Liver (tissue), 9 donors: ENCODE measurements around the gene TAB2. TPM values are rescaled to one million over a fixed set of nuclear protein-coding genes. Genes with fewer than 3 reads are reported as not detected.
"Not testable (repeated sequence)": the region's sequence is repeated elsewhere in the genome, so short reads cannot be mapped to it uniquely, and the experiment has no call there.

Experiments used
- DNase-seq: peaks from one replicate; pipeline ENCODE4 v3.0.0-alpha.2; 2017; ENCODE audit warnings: low spot score
- H3K27ac ChIP-seq, 2 donors: one replicate each; pipeline ENCODE4 v1.7.0; 2013; ENCODE audit warnings: inconsistent platforms in 2 of 2, low read length in 2 of 2, control low read depth in 1 of 2, low read depth in 1 of 2, mild to moderate bottlenecking in 1 of 2
- H3K27me3 ChIP-seq, 4 donors: one replicate each; pipeline versions ENCODE4 v1.6.1 to v1.7.0; 2013; ENCODE audit warnings: low read length in 3 of 4, inconsistent platforms in 1 of 4, mild to moderate bottlenecking in 1 of 4, moderate library complexity in 1 of 4; ENCODE audit not compliant: control insufficient read depth in 4 of 4, insufficient read depth in 4 of 4
- H3K36me3 ChIP-seq, 4 donors: one replicate each; pipeline versions ENCODE4 v1.6.1 to v1.7.0; 2013; ENCODE audit warnings: low read length in 3 of 4, mild to moderate bottlenecking in 3 of 4, low read depth in 1 of 4, moderate library complexity in 1 of 4; ENCODE audit not compliant: control insufficient read depth in 4 of 4, insufficient read depth in 3 of 4
- H3K4me1 ChIP-seq, 4 donors: one replicate each; pipeline versions ENCODE4 v1.6.1 to v1.7.0; 2013; ENCODE audit warnings: low read length in 3 of 4, mild to moderate bottlenecking in 3 of 4, moderate library complexity in 1 of 4; ENCODE audit not compliant: control insufficient read depth in 4 of 4, insufficient read depth in 4 of 4
- H3K4me3 ChIP-seq, 3 donors: one replicate each; pipeline versions ENCODE4 v1.6.1 to v1.7.0; 2013; ENCODE audit warnings: low read length in 3 of 3, control low read depth in 1 of 3, low read depth in 1 of 3, mild to moderate bottlenecking in 1 of 3
- H3K9ac ChIP-seq, 2 donors: one replicate each; pipeline ENCODE4 v1.7.0; 2013; ENCODE audit warnings: low read length in 2 of 2, mild to moderate bottlenecking in 2 of 2, moderate library complexity in 2 of 2, control low read depth in 1 of 2, low read depth in 1 of 2
- H3K9me3 ChIP-seq, 4 donors: one replicate each; pipeline versions ENCODE4 v1.6.1 to v1.7.0; 2013; ENCODE audit warnings: low read length in 3 of 4; ENCODE audit not compliant: control insufficient read depth in 4 of 4
- EGR1 ChIP-seq, 2 donors: IDR thresholded peaks; 2 replicates each; pipeline ENCODE4 v1.6.1; 2016 to 2018; ENCODE audit warnings: antibody characterized with exemption in 2 of 2, low read depth in 2 of 2
- FOXA2 ChIP-seq: IDR thresholded peaks from 2 replicates; pipeline ENCODE4 v1.6.1; 2016; ENCODE audit warnings: antibody characterized with exemption
- HNF4A ChIP-seq, 2 donors: conservative IDR thresholded peaks; 2 replicates each; pipeline ENCODE4 v1.6.1; 2016; ENCODE audit warnings: antibody characterized with exemption in 2 of 2, mild to moderate bottlenecking in 2 of 2
- HNF4G ChIP-seq: IDR thresholded peaks from 2 replicates; pipeline ENCODE4 v1.6.1; 2016; ENCODE audit warnings: antibody characterized with exemption
- JUND ChIP-seq, 2 donors: IDR thresholded peaks; 2 replicates each; pipeline ENCODE4 v1.6.1; 2016; ENCODE audit warnings: antibody characterized with exemption in 2 of 2
- NR2F2 ChIP-seq: IDR thresholded peaks from 2 replicates; pipeline ENCODE4 v1.6.1; 2016; ENCODE audit warnings: antibody characterized with exemption
- RAD21 ChIP-seq, 2 donors: IDR thresholded peaks; 2 replicates each; pipeline ENCODE4 v1.6.1; 2016; ENCODE audit warnings: antibody characterized with exemption in 2 of 2, mild to moderate bottlenecking in 2 of 2
- RXRA ChIP-seq, 2 donors: IDR thresholded peaks; 2 replicates each; pipeline ENCODE4 v1.6.1; 2017 to 2018; ENCODE audit warnings: antibody characterized with exemption in 2 of 2, mild to moderate bottlenecking in 1 of 2
- YY1 ChIP-seq: IDR thresholded peaks from 2 replicates; pipeline ENCODE4 v1.6.1; 2016; ENCODE audit warnings: antibody characterized with exemption, mild to moderate bottlenecking
- WGBS: extraction: QIAGEN DNeasy Blood & Tissue Kit; methylation state at CpG from one replicate; pipeline ENCODE4 v1.1.7; 2013; 5-methylcytosine and 5-hydroxymethylcytosine counted together
- polyA plus RNA-seq, 2 donors: library from polyadenylated mRNA; stranded (reverse) in 1 of 2; unstranded in 1 of 2; fragments of 200-250 nt in 1 of 2; fragments of >200 nt in 1 of 2; fragmentation: Nextera tagmentation in 1 of 2; extraction: Ambion mirVana in 1 of 2; gene quantifications; one replicate each; pipeline versions ENCODE4 v1.2.1 to v1.2.3, GENCODE V29; 2013 to 2015
- total RNA-seq, 2 donors: library from RNA; depleted of rRNA; stranded (reverse); fragments of >200 nt; gene quantifications; one replicate each; pipeline ENCODE4 v1.2.3, GENCODE V29; 2014
- TF ChIP-seq, protein P1 (sequence below): IDR thresholded peaks from 2 replicates; pipeline ENCODE4 v1.6.1; 2016; ENCODE audit warnings: antibody characterized with exemption, mild to moderate bottlenecking
- TF ChIP-seq, protein P2 (sequence below): IDR thresholded peaks from 2 replicates; pipeline ENCODE4 v1.6.1; 2016; ENCODE audit warnings: antibody characterized with exemption
- donor health status: healthy.
- donor health status: healthy.
- donor health status: healthy.
- donor health status: healthy.
- donor health status: healthy.

Gene TAB2
- total and polyA plus RNA-seq, 4 donors = 10.5 to 25.6 (median 18.0) TPM

DNA sequence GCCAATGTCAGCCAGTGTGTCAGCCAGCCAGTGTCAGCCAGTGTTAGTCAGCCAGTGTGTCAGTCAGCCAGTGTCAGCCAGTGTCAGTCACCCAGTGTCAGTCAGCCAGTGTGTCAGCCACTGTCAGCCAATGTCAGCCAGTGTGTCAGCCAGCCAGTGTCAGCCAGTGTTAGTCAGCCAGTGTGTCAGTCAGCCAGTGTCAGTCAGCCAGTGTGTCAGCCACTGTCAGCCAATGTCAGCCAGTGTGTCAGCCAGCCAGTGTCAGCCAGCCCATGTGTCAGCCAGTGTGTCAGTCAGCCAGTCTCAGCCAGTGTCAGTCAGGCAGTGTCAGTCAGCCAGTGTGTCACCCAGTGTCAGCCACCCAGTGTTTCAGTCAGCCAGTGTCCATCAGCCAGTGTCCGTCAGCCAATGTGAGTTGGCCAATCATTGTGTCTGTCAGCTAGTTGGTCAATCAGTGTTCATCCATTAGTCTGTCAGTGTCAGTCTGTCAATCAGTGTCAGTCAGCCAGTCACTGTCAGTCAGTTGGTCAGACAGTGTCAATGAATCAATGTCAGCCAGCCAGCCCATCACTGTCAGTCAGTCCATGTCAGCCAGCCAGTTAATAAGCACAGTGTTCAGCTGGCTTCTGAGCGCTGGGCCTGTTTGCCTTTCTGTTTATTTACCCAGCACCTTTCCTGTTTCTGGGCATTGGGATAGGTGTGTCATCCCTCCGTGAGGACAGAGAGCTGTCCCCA, 127.0 kb downstream of the TAB2 start:
- H3K27me3 ChIP-seq, H3K4me3 ChIP-seq, H3K4me1 ChIP-seq, H3K9me3 ChIP-seq, H3K36me3 ChIP-seq, H3K9ac ChIP-seq, H3K27ac ChIP-seq, DNase-seq: not testable (repeated sequence)
- 64% methylated on average over 3 of the region's 3 CpGs for WGBS

DNA sequence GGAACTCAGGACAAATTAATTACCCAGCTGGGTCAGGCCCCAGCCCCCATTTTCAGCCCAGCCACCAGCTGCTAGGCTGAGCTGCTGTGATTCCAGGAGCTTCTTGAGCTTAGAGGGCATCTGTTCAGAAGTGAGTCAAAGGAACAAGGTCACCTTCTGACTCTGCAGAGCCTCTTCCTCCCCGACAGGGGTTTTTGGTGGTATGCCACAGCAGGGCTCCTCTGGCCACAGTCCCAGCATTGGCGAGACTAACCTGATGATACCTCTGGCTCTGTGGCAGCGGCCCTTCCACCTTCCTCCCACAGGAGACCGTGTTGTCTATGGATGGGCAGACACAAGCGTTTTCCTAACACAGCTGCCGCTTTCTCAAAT, 127.6 kb downstream of the TAB2 start:
- no peak overlapping the region for H3K27ac ChIP-seq
- H3K9me3 ChIP-seq = no peaks in the 10 kb centered on the region
- no peaks in the 10 kb centered on the region for H3K36me3 ChIP-seq
- H3K9ac ChIP-seq = no peak overlapping the region
- DNase-seq = no peak
- H3K4me1 ChIP-seq = peaks cover 0 to under 1% (median 0%) of the 10 kb centered on the region in 4 donors
- WGBS = 92% methylated on average over 6 of the region's 6 CpGs
- no peaks in the 10 kb centered on the region for H3K27me3 ChIP-seq
- no peak overlapping the region for H3K4me3 ChIP-seq
- TF ChIP-seq YY1 = no peak

DNA sequence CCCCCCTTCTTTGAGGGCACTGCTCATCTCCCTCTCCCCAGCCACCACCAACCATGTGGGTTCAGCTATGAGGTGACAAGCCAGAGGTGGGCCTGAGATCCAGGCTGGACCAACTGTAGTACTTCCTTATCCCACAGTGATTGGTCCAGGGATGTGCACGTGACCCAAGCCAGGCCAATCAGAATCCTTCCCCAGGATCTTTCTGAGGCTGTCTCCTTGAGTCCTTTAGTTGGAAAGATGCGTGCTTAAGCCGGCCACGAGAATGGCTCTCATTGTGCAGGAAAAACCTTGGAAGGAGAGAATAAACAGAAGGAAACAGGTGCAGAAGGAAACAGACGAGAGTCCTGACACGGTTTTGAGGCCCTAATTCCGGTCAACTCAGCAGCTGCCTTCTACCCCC, 128.1 kb downstream of the TAB2 start:
- H3K9ac ChIP-seq = no peak overlapping the region
- peaks cover 0 to 6% (median 3%) of the 10 kb centered on the region in 4 donors for H3K4me1 ChIP-seq
- whole genome bisulfite sequencing = 94% methylated on average over 7 of the region's 7 CpGs
- no peak for DNase-seq
- no peaks in the 10 kb centered on the region for H3K9me3 ChIP-seq
- H3K27ac ChIP-seq = no peak overlapping the region
- H3K27me3 ChIP-seq = no peaks in the 10 kb centered on the region
- no peaks in the 10 kb centered on the region for H3K36me3 ChIP-seq
- no peak overlapping the region for H3K4me3 ChIP-seq
- TF ChIP-seq YY1 = no peak
- no peak for TF ChIP-seq EGR1 (IDR thresholded peaks at IDR 0.05; ENCODE audit: low read depth in 2 of 2)
- no peak for TF ChIP-seq HNF4A (conservative IDR thresholded peaks at IDR 0.05)
- no peak for TF ChIP-seq HNF4G

DNA sequence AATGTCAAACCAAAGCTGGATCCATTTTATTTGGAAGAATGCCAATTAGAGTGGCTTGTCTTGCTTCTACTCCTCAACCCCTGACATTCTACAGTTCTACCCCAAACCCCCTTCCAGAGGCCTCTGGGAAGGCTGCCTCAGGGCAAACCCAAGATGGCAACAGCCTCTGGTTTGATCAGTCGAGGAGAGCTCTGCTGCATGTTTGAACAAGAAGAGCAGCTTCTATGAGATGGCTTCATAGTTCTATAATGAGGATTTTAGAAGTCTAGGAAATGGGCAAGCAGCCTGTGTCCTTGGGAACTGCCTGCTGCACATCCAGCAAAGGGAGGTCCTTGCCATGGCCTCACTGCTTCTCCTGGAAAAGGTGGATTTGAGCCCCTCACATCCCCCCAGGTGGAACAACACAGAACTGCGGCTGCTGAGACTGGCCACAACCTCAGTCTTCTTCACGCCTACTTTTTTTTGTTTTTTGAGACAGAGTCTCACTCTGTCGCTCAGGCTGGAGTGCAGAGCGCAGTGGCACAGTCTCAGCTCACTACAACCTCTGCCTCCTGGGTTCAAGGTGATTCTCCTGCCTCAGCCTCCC, 129.4 kb downstream of the TAB2 start:
- Histone ChIP-seq H3K4me1 (peaks cover 0 to 15% (median 9%) of the 10 kb centered on the region in 4 donors), H3K9ac (no peak overlapping the region), H3K9me3 (no peaks in the 10 kb centered on the region), H3K36me3 (no peaks in the 10 kb centered on the region), H3K4me3 (no peak overlapping the region), H3K27me3 (no peaks in the 10 kb centered on the region), H3K27ac (no peak overlapping the region)
- 98% methylated on average over 5 of the region's 5 CpGs for WGBS
- no peak for TF ChIP-seq RAD21 (IDR thresholded peaks at IDR 0.05)
- no peak for TF ChIP-seq EGR1 (IDR thresholded peaks at IDR 0.05; ENCODE audit: low read depth in 2 of 2)
- no peak for TF ChIP-seq HNF4G
- TF ChIP-seq, protein P1, sequence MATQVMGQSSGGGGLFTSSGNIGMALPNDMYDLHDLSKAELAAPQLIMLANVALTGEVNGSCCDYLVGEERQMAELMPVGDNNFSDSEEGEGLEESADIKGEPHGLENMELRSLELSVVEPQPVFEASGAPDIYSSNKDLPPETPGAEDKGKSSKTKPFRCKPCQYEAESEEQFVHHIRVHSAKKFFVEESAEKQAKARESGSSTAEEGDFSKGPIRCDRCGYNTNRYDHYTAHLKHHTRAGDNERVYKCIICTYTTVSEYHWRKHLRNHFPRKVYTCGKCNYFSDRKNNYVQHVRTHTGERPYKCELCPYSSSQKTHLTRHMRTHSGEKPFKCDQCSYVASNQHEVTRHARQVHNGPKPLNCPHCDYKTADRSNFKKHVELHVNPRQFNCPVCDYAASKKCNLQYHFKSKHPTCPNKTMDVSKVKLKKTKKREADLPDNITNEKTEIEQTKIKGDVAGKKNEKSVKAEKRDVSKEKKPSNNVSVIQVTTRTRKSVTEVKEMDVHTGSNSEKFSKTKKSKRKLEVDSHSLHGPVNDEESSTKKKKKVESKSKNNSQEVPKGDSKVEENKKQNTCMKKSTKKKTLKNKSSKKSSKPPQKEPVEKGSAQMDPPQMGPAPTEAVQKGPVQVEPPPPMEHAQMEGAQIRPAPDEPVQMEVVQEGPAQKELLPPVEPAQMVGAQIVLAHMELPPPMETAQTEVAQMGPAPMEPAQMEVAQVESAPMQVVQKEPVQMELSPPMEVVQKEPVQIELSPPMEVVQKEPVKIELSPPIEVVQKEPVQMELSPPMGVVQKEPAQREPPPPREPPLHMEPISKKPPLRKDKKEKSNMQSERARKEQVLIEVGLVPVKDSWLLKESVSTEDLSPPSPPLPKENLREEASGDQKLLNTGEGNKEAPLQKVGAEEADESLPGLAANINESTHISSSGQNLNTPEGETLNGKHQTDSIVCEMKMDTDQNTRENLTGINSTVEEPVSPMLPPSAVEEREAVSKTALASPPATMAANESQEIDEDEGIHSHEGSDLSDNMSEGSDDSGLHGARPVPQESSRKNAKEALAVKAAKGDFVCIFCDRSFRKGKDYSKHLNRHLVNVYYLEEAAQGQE = no peak
- TF ChIP-seq NR2F2 = no peak
- no peak for TF ChIP-seq JUND (IDR thresholded peaks at IDR 0.05)
- TF ChIP-seq RXRA (IDR thresholded peaks at IDR 0.05) = no peak
- no peak for TF ChIP-seq FOXA2
- TF ChIP-seq, protein P2, sequence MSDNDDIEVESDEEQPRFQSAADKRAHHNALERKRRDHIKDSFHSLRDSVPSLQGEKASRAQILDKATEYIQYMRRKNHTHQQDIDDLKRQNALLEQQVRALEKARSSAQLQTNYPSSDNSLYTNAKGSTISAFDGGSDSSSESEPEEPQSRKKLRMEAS = no peak
- DNase-seq = no peak
